Spleen (tissue), 7 donors: ENCODE results near the gene DBNDD1.

Source experiments
- POLR2A ChIP-seq, 3 donors: fragments of 450-650 bp; IDR thresholded peaks; one replicate each; pipeline ENCODE4 v1.5.1; 2017; ENCODE audit warnings: antibody characterized with exemption in 3 of 3, mild to moderate bottlenecking in 1 of 3
- TF ChIP-seq, protein P1 (sequence below), 11 experiments: fragments of 200-600 bp in 7 of 11; fragments of 450-650 bp in 4 of 11; sonication (generic) in 4 of 11; IDR thresholded peaks in 8 of 11; conservative IDR thresholded peaks in 3 of 11; 1 replicate in 7 of 11; 2 replicates in 4 of 11; pipeline versions ENCODE4 v1.4.0 to v1.8.0; 2016 to 2021; ENCODE audit warnings: antibody characterized with exemption in 11 of 11, inconsistent platforms in 4 of 11, mild to moderate bottlenecking in 1 of 11
- donor health status: DM: no; HTN: no; CAD: no; lungs with moderate emphysema.
- donor health status: DM: no; HTN: no; CAD: no.
- donor health status: DM: no; HTN: no; CAD: no.

- TF ChIP-seq, protein P1, sequence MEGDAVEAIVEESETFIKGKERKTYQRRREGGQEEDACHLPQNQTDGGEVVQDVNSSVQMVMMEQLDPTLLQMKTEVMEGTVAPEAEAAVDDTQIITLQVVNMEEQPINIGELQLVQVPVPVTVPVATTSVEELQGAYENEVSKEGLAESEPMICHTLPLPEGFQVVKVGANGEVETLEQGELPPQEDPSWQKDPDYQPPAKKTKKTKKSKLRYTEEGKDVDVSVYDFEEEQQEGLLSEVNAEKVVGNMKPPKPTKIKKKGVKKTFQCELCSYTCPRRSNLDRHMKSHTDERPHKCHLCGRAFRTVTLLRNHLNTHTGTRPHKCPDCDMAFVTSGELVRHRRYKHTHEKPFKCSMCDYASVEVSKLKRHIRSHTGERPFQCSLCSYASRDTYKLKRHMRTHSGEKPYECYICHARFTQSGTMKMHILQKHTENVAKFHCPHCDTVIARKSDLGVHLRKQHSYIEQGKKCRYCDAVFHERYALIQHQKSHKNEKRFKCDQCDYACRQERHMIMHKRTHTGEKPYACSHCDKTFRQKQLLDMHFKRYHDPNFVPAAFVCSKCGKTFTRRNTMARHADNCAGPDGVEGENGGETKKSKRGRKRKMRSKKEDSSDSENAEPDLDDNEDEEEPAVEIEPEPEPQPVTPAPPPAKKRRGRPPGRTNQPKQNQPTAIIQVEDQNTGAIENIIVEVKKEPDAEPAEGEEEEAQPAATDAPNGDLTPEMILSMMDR (IDR thresholded peaks at IDR 0.05 in 8 of 11, conservative IDR thresholded peaks at IDR 0.05 in 3 of 11) = no peak
- no peak for TF ChIP-seq POLR2A (IDR thresholded peaks at IDR 0.05)
Observed at GRCh38 chr16:90048737-90049330, 29.6 kb upstream of the DBNDD1 start.
